Upper lobe of left lung (tissue), 6 donors: ENCODE results near the gene KIRREL3. TPM values are rescaled to one million over a fixed set of nuclear protein-coding genes. Genes with fewer than 3 reads are reported as not detected.

Source experiments
- ATAC-seq, 2 donors: fragments of 200-7000 bp; cut with Tn5 transposase; one replicate each; pipeline ENCODE4 v1.9.1; 2022; ENCODE audit warnings: mild to moderate bottlenecking in 2 of 2, moderate library complexity in 2 of 2; ENCODE audit not compliant: low FRiP score in 2 of 2
- DNase-seq, 2 donors: peaks; one replicate each; pipeline ENCODE4 v3.0.0-alpha.2; 2019 to 2020
- H3K27ac ChIP-seq, 4 donors: fragments of 200-600 bp; sonication (generic); one replicate each; pipeline ENCODE4 v1.5.1; 2016 to 2019
- H3K27me3 ChIP-seq, 4 donors: fragments of 200-600 bp; sonication (generic); one replicate each; pipeline ENCODE4 v1.5.1; 2017 to 2019
- H3K36me3 ChIP-seq, 4 donors: fragments of 200-600 bp; sonication (generic); one replicate each; pipeline ENCODE4 v1.5.1; 2016 to 2019
- H3K4me1 ChIP-seq, 4 donors: fragments of 200-600 bp; sonication (generic); one replicate each; pipeline ENCODE4 v1.5.1; 2018 to 2019
- H3K4me3 ChIP-seq, 4 donors: fragments of 200-600 bp; sonication (generic); one replicate each; pipeline ENCODE4 v1.5.1; 2017 to 2019; ENCODE audit warnings: mild to moderate bottlenecking in 2 of 4, moderate library complexity in 1 of 4
- H3K9me3 ChIP-seq, 4 donors: fragments of 200-600 bp; sonication (generic); one replicate each; pipeline ENCODE4 v1.5.1; 2018 to 2019
- CTCF ChIP-seq, 6 experiments: fragments of 450-650 bp in 4 of 6; fragments of 200-600 bp in 2 of 6; sonication (generic) in 2 of 6; IDR thresholded peaks; one replicate each; pipeline ENCODE4 v1.5.1; 2016 to 2019; ENCODE audit warnings: antibody characterized with exemption in 6 of 6
- EP300 ChIP-seq, 4 donors: sonication (generic); formaldehyde crosslinking; IDR thresholded peaks; one replicate each; pipeline ENCODE4 v1.5.1; 2017; ENCODE audit warnings: antibody characterized with exemption in 4 of 4, control low read depth in 2 of 4
- POLR2A ChIP-seq, 4 donors: fragments of 450-650 bp; IDR thresholded peaks; one replicate each; pipeline ENCODE4 v1.5.1; 2016 to 2017; ENCODE audit warnings: antibody characterized with exemption in 4 of 4, mild to moderate bottlenecking in 2 of 4
- POLR2AphosphoS5 ChIP-seq, 2 donors: sonication (generic); formaldehyde crosslinking; IDR thresholded peaks; one replicate each; pipeline ENCODE4 v1.5.1; 2017; ENCODE audit warnings: antibody characterized with exemption in 2 of 2
- WGBS, 2 donors: methylation state at CpG; one replicate each; pipeline ENCODE4 v1.1.5; 2017 to 2018; 5-methylcytosine and 5-hydroxymethylcytosine counted together
- total RNA-seq, 6 donors: library from RNA; depleted of rRNA in 4 of 6; stranded (reverse); fragments of >200 nt in 4 of 6; gene quantifications; one replicate each; pipeline versions ENCODE4 v1.1.0 to v1.2.1, GENCODE V29; 2016 to 2021
- donor health status: DM: no; HTN: no; CAD: no; lungs with moderate emphysema.
- donor health status: DM: no; HTN: yes; CAD: no; lungs with severe emphysema.

KIRREL3 gene
- total RNA-seq, 6 donors from 2014 or later, result 0.22 to 0.24 TPM; not detected in 4

- Histone ChIP-seq H3K27ac (no peak overlapping the region), H3K4me3 (no peak overlapping the region), H3K4me1 (peaks cover 0 to 14% (median 5%) of the 10 kb centered on the region in 4 donors), H3K36me3 (no peaks in the 10 kb centered on the region), H3K27me3 (no peaks in the 10 kb centered on the region), H3K9me3 (no peaks in the 10 kb centered on the region)
- TF ChIP-seq CTCF (IDR thresholded peaks at IDR 0.05) (no peak), POLR2A (IDR thresholded peaks at IDR 0.05) (no peak), EP300 (IDR thresholded peaks at IDR 0.05) (no peak), POLR2AphosphoS5 (IDR thresholded peaks at IDR 0.05) (no peak)
- DNase-seq (no peak), ATAC-seq (peak in 1 of 2 donors; percentile 66)
- 75% methylated on average over 4 of the region's 4 CpGs for WGBS, 2 donors
Measured at GRCh38 chr11:126996036-126996804, 4.3 kb downstream of the KIRREL3 start.

- TF ChIP-seq CTCF (IDR thresholded peaks at IDR 0.05) (no peak), EP300 (IDR thresholded peaks at IDR 0.05) (no peak), POLR2AphosphoS5 (IDR thresholded peaks at IDR 0.05) (no peak), POLR2A (IDR thresholded peaks at IDR 0.05) (no peak)
- 82 to 93% methylated on average over 2 of the region's 2 CpGs for WGBS, 2 donors
- H3K4me1 ChIP-seq, result no peaks in the 10 kb centered on the region
- H3K9me3 ChIP-seq, result no peaks in the 10 kb centered on the region
- no peaks in the 10 kb centered on the region for H3K36me3 ChIP-seq
- ATAC-seq (no peak), DNase-seq (no peak)
- H3K4me3 ChIP-seq, result no peak overlapping the region
- H3K27ac ChIP-seq, result no peak overlapping the region
- no peaks in the 10 kb centered on the region for H3K27me3 ChIP-seq
Measured at GRCh38 chr11:126993599-126993998, 7.0 kb downstream of the KIRREL3 start.

GRCh38 chr11:126992804-126993111 lies 7.8 kb downstream of the KIRREL3 start:
- Histone ChIP-seq H3K36me3 (no peaks in the 10 kb centered on the region), H3K27me3 (no peaks in the 10 kb centered on the region), H3K27ac (no peak overlapping the region), H3K9me3 (no peaks in the 10 kb centered on the region), H3K4me3 (no peak overlapping the region), H3K4me1 (no peaks in the 10 kb centered on the region)
- ATAC-seq (no peak), DNase-seq (no peak)
- TF ChIP-seq EP300 (IDR thresholded peaks at IDR 0.05), result no peak
- no peak for TF ChIP-seq CTCF (IDR thresholded peaks at IDR 0.05)
- TF ChIP-seq POLR2A (IDR thresholded peaks at IDR 0.05), result no peak
- no peak for TF ChIP-seq POLR2AphosphoS5 (IDR thresholded peaks at IDR 0.05)
- WGBS, 2 donors, result 47 to 75% methylated on average over 2 of the region's 2 CpGs

GRCh38 chr11:126992065-126992803 lies 8.3 kb downstream of the KIRREL3 start:
- Histone ChIP-seq H3K4me3 (no peak overlapping the region), H3K36me3 (no peaks in the 10 kb centered on the region), H3K27me3 (no peaks in the 10 kb centered on the region), H3K27ac (no peak overlapping the region), H3K4me1 (no peaks in the 10 kb centered on the region), H3K9me3 (no peaks in the 10 kb centered on the region)
- TF ChIP-seq CTCF (IDR thresholded peaks at IDR 0.05), result no peak
- 77 to 80% methylated on average over 6 of the region's 6 CpGs for WGBS, 2 donors
- peak in 1 of 2 donors; percentile 79 for ATAC-seq
- no peak for DNase-seq
